HG03108 (cell line): ENCODE results near the gene CRYL1.

Experiments used
- ATAC-seq: cut with Tn5 transposase; IDR thresholded peaks from one replicate; pipeline ENCODE4 v1.9.1; 2021; ENCODE audit warnings: moderate library complexity; ENCODE audit not compliant: unreplicated experiment

The CRYL1 gene

GRCh38 chr13:20387006-20387405 is 138.7 kb downstream of the CRYL1 start:
- ATAC-seq, result no peak

GRCh38 chr13:20383058-20383457 is 142.6 kb downstream of the CRYL1 start:
- ATAC-seq, result no peak

GRCh38 chr13:20381401-20381800 is 144.3 kb downstream of the CRYL1 start:
- no peak for ATAC-seq

GRCh38 chr13:20378721-20379120 is 146.9 kb downstream of the CRYL1 start:
- ATAC-seq, result no peak

- no peak for ATAC-seq
Measured at GRCh38 chr13:20377720-20378119, 147.9 kb downstream of the CRYL1 start.

- no peak for ATAC-seq
Measured at GRCh38 chr13:20375871-20376270, 149.8 kb downstream of the CRYL1 start.

- no peak for ATAC-seq
Measured at GRCh38 chr13:20373861-20374260, 151.8 kb downstream of the CRYL1 start.

- ATAC-seq, result no peak
Measured at GRCh38 chr13:20371825-20372224, 153.8 kb downstream of the CRYL1 start.

- ATAC-seq, result no peak
Measured at GRCh38 chr13:20370815-20371421, 154.7 kb downstream of the CRYL1 start.

- no peak for ATAC-seq
Measured at GRCh38 chr13:20369886-20370361, 155.7 kb downstream of the CRYL1 start.

- no peak for ATAC-seq
Measured at GRCh38 chr13:20366056-20366455, 159.6 kb downstream of the CRYL1 start.

- ATAC-seq, result no peak
Measured at GRCh38 chr13:20363603-20364002, 162.1 kb downstream of the CRYL1 start.

- ATAC-seq, result no peak
Measured at GRCh38 chr13:20363172-20363571, 162.5 kb downstream of the CRYL1 start.

- no peak for ATAC-seq
Measured at GRCh38 chr13:20362484-20363041, 163.1 kb downstream of the CRYL1 start.

- ATAC-seq, result no peak
Measured at GRCh38 chr13:20360835-20361412, 164.7 kb downstream of the CRYL1 start.

- ATAC-seq, result no peak
Measured at GRCh38 chr13:20360041-20360491, 165.6 kb downstream of the CRYL1 start.

GRCh38 chr13:20359335-20359734 is 166.3 kb downstream of the CRYL1 start:
- no peak for ATAC-seq

- ATAC-seq, result no peak
Measured at GRCh38 chr13:20358022-20358421, 167.6 kb downstream of the CRYL1 start.

GRCh38 chr13:20356444-20356843 is 169.2 kb downstream of the CRYL1 start:
- no peak for ATAC-seq

GRCh38 chr13:20354722-20355121 is 170.9 kb downstream of the CRYL1 start:
- no peak for ATAC-seq

- ATAC-seq, result no peak
Measured at GRCh38 chr13:20353973-20354372, 171.7 kb downstream of the CRYL1 start.
